ENCODE results near the gene AAK1. TPM values are rescaled to one million over a fixed set of nuclear protein-coding genes. Genes with fewer than 3 reads are reported as not detected.

The AAK1 gene
- total and polyA plus RNA-seq, 10 of the 15 experiments (the other 5 are each of a cell fraction or from before 2014, with no cell fraction given) = 2.9 to 41.4 (median 17.5) TPM

DNA sequence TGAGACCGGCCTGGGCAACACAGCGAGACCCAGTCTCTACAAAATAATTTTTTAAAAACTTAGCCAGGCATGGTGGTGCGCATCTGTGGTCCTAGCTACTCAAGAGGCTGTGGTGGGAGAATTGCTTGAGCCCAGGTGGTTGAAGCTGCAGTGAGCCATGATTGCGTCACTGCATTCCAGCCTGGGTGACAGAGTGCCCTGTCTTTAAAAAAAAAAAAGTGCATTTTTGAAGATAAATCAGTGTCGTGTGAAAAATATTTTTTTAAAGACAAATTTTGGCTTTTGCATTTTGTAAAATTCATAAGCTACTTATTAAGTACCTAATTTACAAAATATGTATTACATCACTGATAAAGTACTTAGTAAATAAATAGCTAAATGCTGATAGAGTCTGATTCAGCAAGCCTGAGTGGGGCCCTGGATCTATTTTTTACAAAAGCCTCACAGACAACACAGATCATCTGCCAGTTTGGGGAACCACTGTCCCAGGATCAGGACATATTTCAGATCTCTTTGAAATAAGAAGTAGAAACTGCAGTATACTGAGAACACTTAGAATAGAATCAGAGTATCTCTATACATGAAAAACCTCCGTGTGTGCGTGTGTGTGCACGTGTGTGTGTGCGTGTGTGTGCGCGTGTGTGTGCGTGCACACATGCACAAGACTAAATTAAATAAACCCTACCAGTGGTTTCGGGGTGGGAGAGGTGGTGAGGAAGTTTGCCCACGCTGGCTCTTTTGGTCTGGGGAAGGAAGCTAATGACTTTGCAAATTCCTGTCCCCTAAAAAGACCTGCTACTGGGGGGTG, 61.6 kb downstream of the AAK1 start (continued):
- TF ChIP-seq, protein P1, sequence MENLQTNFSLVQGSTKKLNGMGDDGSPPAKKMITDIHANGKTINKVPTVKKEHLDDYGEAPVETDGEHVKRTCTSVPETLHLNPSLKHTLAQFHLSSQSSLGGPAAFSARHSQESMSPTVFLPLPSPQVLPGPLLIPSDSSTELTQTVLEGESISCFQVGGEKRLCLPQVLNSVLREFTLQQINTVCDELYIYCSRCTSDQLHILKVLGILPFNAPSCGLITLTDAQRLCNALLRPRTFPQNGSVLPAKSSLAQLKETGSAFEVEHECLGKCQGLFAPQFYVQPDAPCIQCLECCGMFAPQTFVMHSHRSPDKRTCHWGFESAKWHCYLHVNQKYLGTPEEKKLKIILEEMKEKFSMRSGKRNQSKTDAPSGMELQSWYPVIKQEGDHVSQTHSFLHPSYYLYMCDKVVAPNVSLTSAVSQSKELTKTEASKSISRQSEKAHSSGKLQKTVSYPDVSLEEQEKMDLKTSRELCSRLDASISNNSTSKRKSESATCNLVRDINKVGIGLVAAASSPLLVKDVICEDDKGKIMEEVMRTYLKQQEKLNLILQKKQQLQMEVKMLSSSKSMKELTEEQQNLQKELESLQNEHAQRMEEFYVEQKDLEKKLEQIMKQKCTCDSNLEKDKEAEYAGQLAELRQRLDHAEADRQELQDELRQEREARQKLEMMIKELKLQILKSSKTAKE (IDR thresholded peaks at IDR 0.05; ENCODE audit: low read depth, poor library complexity, severe bottlenecking) = peak; percentile 19
- TF ChIP-seq SREBF2 (IDR thresholded peaks at IDR 0.05; ENCODE audit: low read length) = no peak
- TF ChIP-seq HCFC1 (IDR thresholded peaks at IDR 0.05; ENCODE audit: low read length) = no peak
- no peak for TF ChIP-seq RB1 (IDR thresholded peaks at IDR 0.05; ENCODE audit: borderline replicate concordance)
- TF ChIP-seq, protein P2, sequence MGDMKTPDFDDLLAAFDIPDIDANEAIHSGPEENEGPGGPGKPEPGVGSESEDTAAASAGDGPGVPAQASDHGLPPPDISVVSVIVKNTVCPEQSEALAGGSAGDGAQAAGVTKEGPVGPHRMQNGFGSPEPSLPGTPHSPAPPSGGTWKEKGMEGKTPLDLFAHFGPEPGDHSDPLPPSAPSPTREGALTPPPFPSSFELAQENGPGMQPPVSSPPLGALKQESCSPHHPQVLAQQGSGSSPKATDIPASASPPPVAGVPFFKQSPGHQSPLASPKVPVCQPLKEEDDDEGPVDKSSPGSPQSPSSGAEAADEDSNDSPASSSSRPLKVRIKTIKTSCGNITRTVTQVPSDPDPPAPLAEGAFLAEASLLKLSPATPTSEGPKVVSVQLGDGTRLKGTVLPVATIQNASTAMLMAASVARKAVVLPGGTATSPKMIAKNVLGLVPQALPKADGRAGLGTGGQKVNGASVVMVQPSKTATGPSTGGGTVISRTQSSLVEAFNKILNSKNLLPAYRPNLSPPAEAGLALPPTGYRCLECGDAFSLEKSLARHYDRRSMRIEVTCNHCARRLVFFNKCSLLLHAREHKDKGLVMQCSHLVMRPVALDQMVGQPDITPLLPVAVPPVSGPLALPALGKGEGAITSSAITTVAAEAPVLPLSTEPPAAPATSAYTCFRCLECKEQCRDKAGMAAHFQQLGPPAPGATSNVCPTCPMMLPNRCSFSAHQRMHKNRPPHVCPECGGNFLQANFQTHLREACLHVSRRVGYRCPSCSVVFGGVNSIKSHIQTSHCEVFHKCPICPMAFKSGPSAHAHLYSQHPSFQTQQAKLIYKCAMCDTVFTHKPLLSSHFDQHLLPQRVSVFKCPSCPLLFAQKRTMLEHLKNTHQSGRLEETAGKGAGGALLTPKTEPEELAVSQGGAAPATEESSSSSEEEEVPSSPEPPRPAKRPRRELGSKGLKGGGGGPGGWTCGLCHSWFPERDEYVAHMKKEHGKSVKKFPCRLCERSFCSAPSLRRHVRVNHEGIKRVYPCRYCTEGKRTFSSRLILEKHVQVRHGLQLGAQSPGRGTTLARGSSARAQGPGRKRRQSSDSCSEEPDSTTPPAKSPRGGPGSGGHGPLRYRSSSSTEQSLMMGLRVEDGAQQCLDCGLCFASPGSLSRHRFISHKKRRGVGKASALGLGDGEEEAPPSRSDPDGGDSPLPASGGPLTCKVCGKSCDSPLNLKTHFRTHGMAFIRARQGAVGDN (IDR thresholded peaks at IDR 0.05) = peak; percentile 38; the same call in 1 of the 2 replicates
- TF ChIP-seq, protein P3, sequence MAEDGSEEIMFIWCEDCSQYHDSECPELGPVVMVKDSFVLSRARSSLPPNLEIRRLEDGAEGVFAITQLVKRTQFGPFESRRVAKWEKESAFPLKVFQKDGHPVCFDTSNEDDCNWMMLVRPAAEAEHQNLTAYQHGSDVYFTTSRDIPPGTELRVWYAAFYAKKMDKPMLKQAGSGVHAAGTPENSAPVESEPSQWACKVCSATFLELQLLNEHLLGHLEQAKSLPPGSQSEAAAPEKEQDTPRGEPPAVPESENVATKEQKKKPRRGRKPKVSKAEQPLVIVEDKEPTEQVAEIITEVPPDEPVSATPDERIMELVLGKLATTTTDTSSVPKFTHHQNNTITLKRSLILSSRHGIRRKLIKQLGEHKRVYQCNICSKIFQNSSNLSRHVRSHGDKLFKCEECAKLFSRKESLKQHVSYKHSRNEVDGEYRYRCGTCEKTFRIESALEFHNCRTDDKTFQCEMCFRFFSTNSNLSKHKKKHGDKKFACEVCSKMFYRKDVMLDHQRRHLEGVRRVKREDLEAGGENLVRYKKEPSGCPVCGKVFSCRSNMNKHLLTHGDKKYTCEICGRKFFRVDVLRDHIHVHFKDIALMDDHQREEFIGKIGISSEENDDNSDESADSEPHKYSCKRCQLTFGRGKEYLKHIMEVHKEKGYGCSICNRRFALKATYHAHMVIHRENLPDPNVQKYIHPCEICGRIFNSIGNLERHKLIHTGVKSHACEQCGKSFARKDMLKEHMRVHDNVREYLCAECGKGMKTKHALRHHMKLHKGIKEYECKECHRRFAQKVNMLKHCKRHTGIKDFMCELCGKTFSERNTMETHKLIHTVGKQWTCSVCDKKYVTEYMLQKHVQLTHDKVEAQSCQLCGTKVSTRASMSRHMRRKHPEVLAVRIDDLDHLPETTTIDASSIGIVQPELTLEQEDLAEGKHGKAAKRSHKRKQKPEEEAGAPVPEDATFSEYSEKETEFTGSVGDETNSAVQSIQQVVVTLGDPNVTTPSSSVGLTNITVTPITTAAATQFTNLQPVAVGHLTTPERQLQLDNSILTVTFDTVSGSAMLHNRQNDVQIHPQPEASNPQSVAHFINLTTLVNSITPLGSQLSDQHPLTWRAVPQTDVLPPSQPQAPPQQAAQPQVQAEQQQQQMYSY (CRISPR knock-in tag; IDR thresholded peaks at IDR 0.05) = no peak
- TF ChIP-seq, protein P4, sequence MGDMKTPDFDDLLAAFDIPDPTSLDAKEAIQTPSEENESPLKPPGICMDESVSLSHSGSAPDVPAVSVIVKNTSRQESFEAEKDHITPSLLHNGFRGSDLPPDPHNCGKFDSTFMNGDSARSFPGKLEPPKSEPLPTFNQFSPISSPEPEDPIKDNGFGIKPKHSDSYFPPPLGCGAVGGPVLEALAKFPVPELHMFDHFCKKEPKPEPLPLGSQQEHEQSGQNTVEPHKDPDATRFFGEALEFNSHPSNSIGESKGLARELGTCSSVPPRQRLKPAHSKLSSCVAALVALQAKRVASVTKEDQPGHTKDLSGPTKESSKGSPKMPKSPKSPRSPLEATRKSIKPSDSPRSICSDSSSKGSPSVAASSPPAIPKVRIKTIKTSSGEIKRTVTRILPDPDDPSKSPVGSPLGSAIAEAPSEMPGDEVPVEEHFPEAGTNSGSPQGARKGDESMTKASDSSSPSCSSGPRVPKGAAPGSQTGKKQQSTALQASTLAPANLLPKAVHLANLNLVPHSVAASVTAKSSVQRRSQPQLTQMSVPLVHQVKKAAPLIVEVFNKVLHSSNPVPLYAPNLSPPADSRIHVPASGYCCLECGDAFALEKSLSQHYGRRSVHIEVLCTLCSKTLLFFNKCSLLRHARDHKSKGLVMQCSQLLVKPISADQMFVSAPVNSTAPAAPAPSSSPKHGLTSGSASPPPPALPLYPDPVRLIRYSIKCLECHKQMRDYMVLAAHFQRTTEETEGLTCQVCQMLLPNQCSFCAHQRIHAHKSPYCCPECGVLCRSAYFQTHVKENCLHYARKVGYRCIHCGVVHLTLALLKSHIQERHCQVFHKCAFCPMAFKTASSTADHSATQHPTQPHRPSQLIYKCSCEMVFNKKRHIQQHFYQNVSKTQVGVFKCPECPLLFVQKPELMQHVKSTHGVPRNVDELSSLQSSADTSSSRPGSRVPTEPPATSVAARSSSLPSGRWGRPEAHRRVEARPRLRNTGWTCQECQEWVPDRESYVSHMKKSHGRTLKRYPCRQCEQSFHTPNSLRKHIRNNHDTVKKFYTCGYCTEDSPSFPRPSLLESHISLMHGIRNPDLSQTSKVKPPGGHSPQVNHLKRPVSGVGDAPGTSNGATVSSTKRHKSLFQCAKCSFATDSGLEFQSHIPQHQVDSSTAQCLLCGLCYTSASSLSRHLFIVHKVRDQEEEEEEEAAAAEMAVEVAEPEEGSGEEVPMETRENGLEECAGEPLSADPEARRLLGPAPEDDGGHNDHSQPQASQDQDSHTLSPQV (IDR thresholded peaks at IDR 0.05) = no peak
- TF ChIP-seq POU2F2 (IDR thresholded peaks at IDR 0.05; ENCODE audit: borderline replicate concordance, low read depth, low read length) = 0 out of 3 replicates have a peak, but pooled peaks have one; percentile 66
- TF ChIP-seq RELA (IDR thresholded peaks at IDR 0.05; ENCODE audit: borderline replicate concordance, partially characterized antibody) = no peak
- TF ChIP-seq NBN (IDR thresholded peaks at IDR 0.05) = 0 out of 2 replicates have a peak, but pooled peaks have one; percentile 33
- TF ChIP-seq DPF2 (IDR thresholded peaks at IDR 0.05) = no peak; the same call in 1 of the 2 replicates
- no peak for TF ChIP-seq KLF5 (IDR thresholded peaks at IDR 0.05; ENCODE audit: partially characterized antibody)
- TF ChIP-seq TAF1 (IDR thresholded peaks at IDR 0.05; ENCODE audit: borderline replicate concordance, low read depth, low read length) = no peak
- TF ChIP-seq GABPA (IDR thresholded peaks at IDR 0.05; ENCODE audit: low read depth) = no peak
- no peak for TF ChIP-seq MTA3 (IDR thresholded peaks at IDR 0.05; ENCODE audit: borderline replicate concordance, low read length)

Data from GM12878 (cell line).